Neural progenitor cell (in vitro differentiated cells): ENCODE results near the gene HOXD12. TPM values are rescaled to one million over a fixed set of nuclear protein-coding genes. Genes with fewer than 3 reads are reported as not detected.

ENCODE experiments used
- DNase-seq: peaks from one replicate; pipeline ENCODE4 v3.0.0-alpha.2; 2016; ENCODE audit warnings: low spot score
- H2AFZ ChIP-seq: fragments of 200-600 bp; sonication (generic); replicated peaks from 2 replicates; pipeline ENCODE4 v1.6.1; 2016; ENCODE audit warnings: antibody characterized with exemption
- H3F3A ChIP-seq: fragments of 200-600 bp; sonication (generic); 2 replicates; pipeline ENCODE4 v1.6.1; 2016; ENCODE audit warnings: antibody characterized with exemption, low read depth
- H3K27ac ChIP-seq: fragments of 200-600 bp; sonication (generic); 2 replicates; pipeline ENCODE4 v1.5.1; 2016; ENCODE audit warnings: mild to moderate bottlenecking
- H3K27me3 ChIP-seq: fragments of 200-600 bp; sonication (generic); 2 replicates; pipeline ENCODE4 v1.6.1; 2016; ENCODE audit warnings: mild to moderate bottlenecking, moderate library complexity
- H3K36me3 ChIP-seq: fragments of 200-600 bp; sonication (generic); 2 replicates; pipeline ENCODE4 v1.5.1; 2016
- H3K4me1 ChIP-seq: fragments of 200-600 bp; sonication (generic); 2 replicates; pipeline ENCODE4 v1.6.1; 2016; ENCODE audit warnings: mixed run types
- H3K4me2 ChIP-seq: fragments of 200-600 bp; sonication (generic); 2 replicates; pipeline ENCODE4 v1.6.1; 2016
- H3K4me3 ChIP-seq: fragments of 200-600 bp; sonication (generic); 2 replicates; pipeline ENCODE4 v1.5.1; 2016
- H3K79me2 ChIP-seq: fragments of 200-600 bp; sonication (generic); 2 replicates; pipeline ENCODE4 v1.6.1; 2016; ENCODE audit warnings: low read depth
- H3K9ac ChIP-seq: fragments of 200-600 bp; sonication (generic); 2 replicates; pipeline ENCODE4 v1.6.1; 2016
- H3K9me3 ChIP-seq: fragments of 200-600 bp; sonication (generic); 2 replicates; pipeline ENCODE4 v1.5.1; 2016; ENCODE audit warnings: low read depth
- H4K20me1 ChIP-seq: fragments of 200-600 bp; sonication (generic); 2 replicates; pipeline ENCODE4 v1.6.1; 2016; ENCODE audit warnings: low read depth
- H3K27ac Mint-ChIP-seq: 3 replicates; pipeline ENCODE4 v1.8.0; 2021; ENCODE audit warnings: mixed read lengths
- H3K27me3 Mint-ChIP-seq: 2 replicates; pipeline ENCODE4 v1.8.0; 2022; ENCODE audit warnings: low read depth, mild to moderate bottlenecking, inconsistent platforms, moderate library complexity, mixed read lengths; ENCODE audit not compliant: insufficient read depth
- H3K36me3 Mint-ChIP-seq: 3 replicates; pipeline ENCODE4 v1.8.0; 2021; ENCODE audit warnings: mixed read lengths
- H3K4me1 Mint-ChIP-seq: 3 replicates; pipeline ENCODE4 v1.8.0; 2021; ENCODE audit warnings: mixed read lengths
- H3K4me3 Mint-ChIP-seq: 3 replicates; pipeline ENCODE4 v1.8.0; 2021; ENCODE audit warnings: mild to moderate bottlenecking, moderate library complexity, mixed read lengths
- H3K9me3 Mint-ChIP-seq: 3 replicates; pipeline ENCODE4 v1.8.0; 2020; ENCODE audit warnings: mixed read lengths
- CTCF ChIP-seq: fragments of 200-600 bp; sonication (generic); IDR thresholded peaks from 2 replicates; pipeline ENCODE4 v1.5.1; 2017; ENCODE audit warnings: antibody characterized with exemption, mild to moderate bottlenecking
- EZH2 ChIP-seq: fragments of 200-600 bp; sonication (generic); IDR thresholded peaks from 2 replicates; pipeline ENCODE4 v1.6.1; 2017; ENCODE audit warnings: antibody characterized with exemption, mild to moderate bottlenecking, moderate library complexity
- EZH2phosphoT487 ChIP-seq: fragments of 200-600 bp; sonication (generic); IDR thresholded peaks from 2 replicates; pipeline ENCODE4 v1.6.1; 2017; ENCODE audit warnings: antibody characterized with exemption
- total RNA-seq: library from RNA; depleted of rRNA; stranded (reverse); fragments of >200 nt; gene quantifications from 2 replicates; pipeline ENCODE4 v1.2.3, GENCODE V29; 2015; ENCODE audit warnings: low replicate concordance

Gene HOXD12
- total RNA-seq, 1 donor from 2014 or later = not detected

GRCh38 chr2:176124947-176125771 is 25.6 kb downstream of the HOXD12 start:
- H3K4me3 Mint-ChIP-seq = no peak overlapping the region
- H3K4me1 ChIP-seq = no peaks in the 10 kb centered on the region
- no peak overlapping the region for H3K27ac ChIP-seq
- no peaks in the 10 kb centered on the region for H3K9me3 ChIP-seq
- peaks cover 17% of the 10 kb centered on the region for H3K4me1 Mint-ChIP-seq
- H3K9ac ChIP-seq = no peak overlapping the region
- H3K36me3 Mint-ChIP-seq = no peaks in the 10 kb centered on the region
- H3K27ac Mint-ChIP-seq = no peak overlapping the region
- H3K27me3 Mint-ChIP-seq = peaks cover 81% of the 10 kb centered on the region
- H3K36me3 ChIP-seq = no peaks in the 10 kb centered on the region
- H3K9me3 Mint-ChIP-seq = peaks cover 5% of the 10 kb centered on the region
- H3F3A ChIP-seq = peaks cover 3% of the 10 kb centered on the region
- H3K79me2 ChIP-seq = no peaks in the 10 kb centered on the region
- H2AFZ ChIP-seq = no peak overlapping the region
- H4K20me1 ChIP-seq = peaks cover 90% of the 10 kb centered on the region
- no peak overlapping the region for H3K4me2 ChIP-seq
- no peak overlapping the region for H3K4me3 ChIP-seq
- no peak for TF ChIP-seq EZH2
- TF ChIP-seq CTCF = no peak
- peak; percentile 21 for TF ChIP-seq EZH2phosphoT487
- no peak for DNase-seq
- peaks cover 100% of the 10 kb centered on the region for H3K27me3 ChIP-seq

- Mint-ChIP-seq H3K4me1 (peaks cover 17% of the 10 kb centered on the region), H3K27me3 (peaks cover 77% of the 10 kb centered on the region), H3K4me3 (no peak overlapping the region), H3K36me3 (no peaks in the 10 kb centered on the region), H3K9me3 (peaks cover 5% of the 10 kb centered on the region), H3K27ac (no peak overlapping the region)
- Histone ChIP-seq H3K27me3 (peaks cover 100% of the 10 kb centered on the region), H2AFZ (no peak overlapping the region), H3K9ac (no peak overlapping the region), H3K4me3 (no peak overlapping the region), H3K9me3 (no peaks in the 10 kb centered on the region), H3K4me1 (peaks cover 3% of the 10 kb centered on the region), H3K4me2 (no peak overlapping the region), H4K20me1 (peaks cover 89% of the 10 kb centered on the region), H3F3A (peaks cover 3% of the 10 kb centered on the region), H3K27ac (no peak overlapping the region), H3K36me3 (no peaks in the 10 kb centered on the region), H3K79me2 (no peaks in the 10 kb centered on the region)
- no peak for DNase-seq
- TF ChIP-seq CTCF (no peak), EZH2phosphoT487 (no peak), EZH2 (no peak)
These were observed 26.1 kb downstream of the HOXD12 start for GRCh38 chr2:176125772-176126054.

- DNase-seq = peak; percentile 82
- H3K27ac ChIP-seq = no peak overlapping the region
- no peak overlapping the region for H3K27ac Mint-ChIP-seq
These were observed 27.6 kb downstream of the HOXD12 start for GRCh38 chr2:176126929-176127773.

More at GRCh38 chr2:176126929-176127773, 27.6 kb downstream of the HOXD12 start:
- H2AFZ ChIP-seq = no peak overlapping the region
- TF ChIP-seq CTCF = peak; percentile 95
- no peak for TF ChIP-seq EZH2phosphoT487
- peaks cover 88% of the 10 kb centered on the region for H4K20me1 ChIP-seq
- Mint-ChIP-seq H3K4me3 (no peak overlapping the region), H3K27me3 (peaks cover 82% of the 10 kb centered on the region), H3K36me3 (no peaks in the 10 kb centered on the region), H3K4me1 (peaks cover 17% of the 10 kb centered on the region), H3K9me3 (peaks cover 9% of the 10 kb centered on the region)
- H3K4me2 ChIP-seq = no peak overlapping the region
- no peaks in the 10 kb centered on the region for H3K36me3 ChIP-seq
- H3K4me3 ChIP-seq = no peak overlapping the region
- H3K9me3 ChIP-seq = no peaks in the 10 kb centered on the region
- peaks cover 3% of the 10 kb centered on the region for H3F3A ChIP-seq
- H3K79me2 ChIP-seq = no peaks in the 10 kb centered on the region
- no peak overlapping the region for H3K9ac ChIP-seq
- H3K4me1 ChIP-seq = peaks cover 3% of the 10 kb centered on the region
- peaks cover 100% of the 10 kb centered on the region for H3K27me3 ChIP-seq
